HepG2 (cell line): Measurements from ENCODE around the gene SLC25A46. TPM values are rescaled to one million over a fixed set of nuclear protein-coding genes. Genes with fewer than 3 reads are reported as not detected.
A peak's percentile ranks its signal among the peaks of the same experiment; 100 is the strongest.

Source experiments
- ATAD3A ChIP-seq: sonication (generic); formaldehyde crosslinking; IDR thresholded peaks from 2 replicates; pipeline ENCODE4 v1.4.0; 2020; ENCODE audit warnings: missing genetic modification reagents
- CCDC6 ChIP-seq: sonication (generic); formaldehyde crosslinking; IDR thresholded peaks from 2 replicates; pipeline ENCODE4 v1.8.1; 2022; ENCODE audit warnings: mild to moderate bottlenecking, missing genetic modification reagents, moderate library complexity
- HDAC1 ChIP-seq: sonication (generic); formaldehyde crosslinking; IDR thresholded peaks from 2 replicates; pipeline ENCODE4 v1.5.1; 2020; ENCODE audit warnings: mild to moderate bottlenecking, missing genetic modification reagents
- HNRNPH1 ChIP-seq: fragments of 200-400 bp; formaldehyde crosslinking; optimal IDR thresholded peaks from 2 replicates; pipeline ENCODE3; 2017; ENCODE audit warnings: mild to moderate bottlenecking, low read depth, low read length
- MAFG ChIP-seq: sonication (generic); formaldehyde crosslinking; IDR thresholded peaks from 2 replicates; pipeline ENCODE4 v1.5.1; 2020; ENCODE audit warnings: mild to moderate bottlenecking, missing genetic modification reagents
- RARG ChIP-seq: sonication (generic); formaldehyde crosslinking; IDR thresholded peaks from 2 replicates; pipeline ENCODE4 v1.4.0; 2020; ENCODE audit warnings: low read depth, mild to moderate bottlenecking, missing genetic modification reagents
- RORA ChIP-seq: sonication (generic); formaldehyde crosslinking; IDR thresholded peaks from 2 replicates; pipeline ENCODE4 v1.5.0; 2020; ENCODE audit warnings: mild to moderate bottlenecking, missing genetic modification reagents, moderate library complexity
- SIN3B ChIP-seq: fragments of 150-350 bp; IDR thresholded peaks from 2 replicates; pipeline ENCODE4 v1.6.1; 2014; ENCODE audit warnings: low read length
- SKI ChIP-seq: fragments of 450-650 bp; IDR thresholded peaks from one replicate; pipeline ENCODE4 v1.6.1; 2018; ENCODE audit warnings: mild to moderate bottlenecking; ENCODE audit not compliant: partially characterized antibody
- SP4 ChIP-seq: sonication (generic); formaldehyde crosslinking; IDR thresholded peaks from 2 replicates; pipeline ENCODE4 v1.8.1; 2023; ENCODE audit warnings: mild to moderate bottlenecking, missing genetic modification reagents
- YEATS4 ChIP-seq: sonication (generic); formaldehyde crosslinking; IDR thresholded peaks from 2 replicates; pipeline ENCODE4 v1.4.0; 2020; ENCODE audit warnings: missing genetic modification reagents, borderline replicate concordance
- ZKSCAN5 ChIP-seq: sonication (generic); formaldehyde crosslinking; IDR thresholded peaks from 2 replicates; pipeline ENCODE4 v1.5.1; 2020; ENCODE audit warnings: mild to moderate bottlenecking, missing genetic modification reagents
- ZNF3 ChIP-seq: IDR thresholded peaks from 2 replicates; pipeline ENCODE4 v1.7.0; 2017; ENCODE audit warnings: inconsistent platforms
- ZNF343 ChIP-seq: sonication (generic); formaldehyde crosslinking; IDR thresholded peaks from 2 replicates; pipeline ENCODE4 v1.4.0; 2020; ENCODE audit warnings: mild to moderate bottlenecking, missing genetic modification reagents
- ZNF432 ChIP-seq: sonication (generic); formaldehyde crosslinking; IDR thresholded peaks from 2 replicates; pipeline ENCODE4 v1.5.0; 2020; ENCODE audit warnings: missing genetic modification reagents, mild to moderate bottlenecking, borderline replicate concordance
- ZNF614 ChIP-seq: IDR thresholded peaks from 2 replicates; pipeline ENCODE4 v1.6.1; 2018; ENCODE audit warnings: missing biosample characterization, missing genetic modification reagents, inconsistent platforms, borderline replicate concordance
- ZNF644 ChIP-seq: IDR thresholded peaks from 2 replicates; pipeline ENCODE4 v1.6.1; 2016; ENCODE audit warnings: low read depth
- ZNF678 ChIP-seq: sonication (generic); formaldehyde crosslinking; IDR thresholded peaks from 2 replicates; pipeline ENCODE4 v1.4.0; 2020; ENCODE audit warnings: mild to moderate bottlenecking, missing genetic modification reagents
- polyA plus RNA-seq, 8 experiments: library from polyadenylated mRNA; depleted of rRNA in 3 of 8; stranded (reverse) in 7 of 8; unstranded in 1 of 8; fragments of >200 nt; fragmentation: Illumina TruSeq in 4 of 8; extraction: Trizol in 4 of 8; gene quantifications; 2 replicates each; pipeline versions ENCODE4 v1.2.1 to v1.2.3, GENCODE V29; 2011 to 2016; ENCODE audit warnings: low read depth in 4 of 8, missing spikeins in 1 of 8, mixed read lengths in 1 of 8; ENCODE audit not compliant: insufficient read depth in 1 of 8
- total RNA-seq, 5 experiments: library from RNA; depleted of rRNA; stranded (reverse); fragments of >200 nt; fragmentation: Illumina TruSeq; extraction: Trizol; gene quantifications; 2 replicates each; pipeline ENCODE4 v1.2.3, GENCODE V29; 2016; ENCODE audit warnings: low read depth in 1 of 5
- TF ChIP-seq, protein P1 (sequence below): sonication (generic); formaldehyde crosslinking; IDR thresholded peaks from 2 replicates; pipeline ENCODE4 v1.5.0; 2020; ENCODE audit warnings: missing genetic modification reagents
- TF ChIP-seq, protein P2 (sequence below): sonication (generic); formaldehyde crosslinking; IDR thresholded peaks from 2 replicates; pipeline ENCODE4 v1.5.0; 2020; ENCODE audit warnings: mild to moderate bottlenecking, missing genetic modification reagents
- TF ChIP-seq, protein P3 (sequence below): sonication (generic); formaldehyde crosslinking; IDR thresholded peaks from 2 replicates; pipeline ENCODE4 v1.9.0; 2021; ENCODE audit warnings: missing genetic modification reagents, mild to moderate bottlenecking, borderline replicate concordance
- TF ChIP-seq, protein P4 (sequence below): IDR thresholded peaks from 2 replicates; pipeline ENCODE4 v1.6.1; 2016; ENCODE audit warnings: missing compliant biosample characterization, missing genetic modification reagents, borderline replicate concordance
- TF ChIP-seq, protein P5 (sequence below): sonication (generic); formaldehyde crosslinking; IDR thresholded peaks from 2 replicates; pipeline ENCODE4 v1.8.1; 2023; ENCODE audit warnings: mild to moderate bottlenecking, inconsistent platforms, moderate library complexity, missing genetic modification reagents, borderline replicate concordance
- TF ChIP-seq, protein P6 (sequence below): sonication (generic); formaldehyde crosslinking; IDR thresholded peaks from 2 replicates; pipeline ENCODE4 v1.4.0; 2020; ENCODE audit warnings: mild to moderate bottlenecking, low read depth, missing genetic modification reagents

Gene SLC25A46
- total and polyA plus RNA-seq, 2 of the 13 experiments (the other 11 are each of a cell fraction or from before 2014, with no cell fraction given) = 14.2 to 34.6 TPM

DNA sequence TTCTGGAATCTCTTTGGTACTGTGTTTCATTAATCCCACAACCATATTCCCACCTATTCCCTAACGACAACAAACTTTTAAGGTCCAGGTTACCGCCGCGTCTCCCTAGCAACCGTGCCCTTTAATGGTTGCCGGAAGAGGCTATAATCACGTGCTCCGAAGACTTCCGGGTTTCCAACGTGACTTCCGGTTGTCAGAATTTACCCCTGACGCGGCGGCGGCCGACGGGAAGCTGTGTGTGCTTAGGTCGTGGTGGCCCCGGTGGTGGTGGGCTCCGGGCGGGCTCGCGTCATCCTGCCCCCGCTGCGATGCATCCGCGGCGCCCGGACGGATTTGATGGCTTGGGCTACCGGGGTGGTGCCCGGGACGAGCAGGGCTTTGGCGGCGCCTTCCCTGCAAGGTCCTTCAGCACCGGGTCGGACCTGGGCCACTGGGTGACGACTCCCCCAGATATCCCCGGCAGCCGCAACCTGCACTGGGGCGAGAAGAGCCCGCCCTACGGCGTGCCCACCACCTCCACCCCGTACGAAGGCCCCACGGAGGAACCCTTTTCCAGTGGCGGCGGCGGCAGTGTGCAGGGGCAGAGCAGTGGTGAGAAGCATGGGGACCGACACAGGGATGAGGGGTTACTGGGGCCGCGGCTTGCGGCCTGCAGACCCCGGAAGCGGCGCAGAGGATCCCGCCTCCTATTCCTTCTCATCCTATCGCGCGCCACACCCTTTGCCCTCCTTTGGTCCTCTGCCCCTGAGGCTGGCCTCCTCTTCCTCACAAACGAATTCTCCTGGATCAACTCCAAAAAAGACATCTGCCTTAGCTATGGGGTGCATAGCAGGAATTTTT, at the start of gene SLC25A46 (continued):
- TF ChIP-seq, protein P1, sequence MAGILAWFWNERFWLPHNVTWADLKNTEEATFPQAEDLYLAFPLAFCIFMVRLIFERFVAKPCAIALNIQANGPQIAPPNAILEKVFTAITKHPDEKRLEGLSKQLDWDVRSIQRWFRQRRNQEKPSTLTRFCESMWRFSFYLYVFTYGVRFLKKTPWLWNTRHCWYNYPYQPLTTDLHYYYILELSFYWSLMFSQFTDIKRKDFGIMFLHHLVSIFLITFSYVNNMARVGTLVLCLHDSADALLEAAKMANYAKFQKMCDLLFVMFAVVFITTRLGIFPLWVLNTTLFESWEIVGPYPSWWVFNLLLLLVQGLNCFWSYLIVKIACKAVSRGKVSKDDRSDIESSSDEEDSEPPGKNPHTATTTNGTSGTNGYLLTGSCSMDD (CRISPR knock-in tag) = no peak
- TF ChIP-seq RORA (CRISPR knock-in tag) (no peak), ATAD3A (CRISPR knock-in tag) (no peak), SKI (no peak), SIN3B (no peak), SP4 (CRISPR knock-in tag) (peak; percentile 74; the same call in 1 of the 2 replicates), CCDC6 (peak; percentile 82; the same call in 1 of the 2 replicates), ZKSCAN5 (CRISPR knock-in tag) (no peak), ZNF644 (no peak), ZNF614 (CRISPR knock-in tag) (no peak), ZNF3 (no peak), ZNF678 (CRISPR knock-in tag) (no peak), ZNF432 (CRISPR knock-in tag) (no peak), MAFG (no peak), ZNF343 (CRISPR knock-in tag) (peak; percentile 88), RARG (CRISPR knock-in tag) (no peak), YEATS4 (CRISPR knock-in tag) (peak; percentile 77), HNRNPH1 (no peak), HDAC1 (peak; percentile 91)
- TF ChIP-seq, protein P2, sequence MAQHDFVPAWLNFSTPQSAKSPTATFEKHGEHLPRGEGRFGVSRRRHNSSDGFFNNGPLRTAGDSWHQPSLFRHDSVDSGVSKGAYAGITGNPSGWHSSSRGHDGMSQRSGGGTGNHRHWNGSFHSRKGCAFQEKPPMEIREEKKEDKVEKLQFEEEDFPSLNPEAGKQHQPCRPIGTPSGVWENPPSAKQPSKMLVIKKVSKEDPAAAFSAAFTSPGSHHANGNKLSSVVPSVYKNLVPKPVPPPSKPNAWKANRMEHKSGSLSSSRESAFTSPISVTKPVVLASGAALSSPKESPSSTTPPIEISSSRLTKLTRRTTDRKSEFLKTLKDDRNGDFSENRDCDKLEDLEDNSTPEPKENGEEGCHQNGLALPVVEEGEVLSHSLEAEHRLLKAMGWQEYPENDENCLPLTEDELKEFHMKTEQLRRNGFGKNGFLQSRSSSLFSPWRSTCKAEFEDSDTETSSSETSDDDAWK (CRISPR knock-in tag) = no peak
- TF ChIP-seq, protein P3, sequence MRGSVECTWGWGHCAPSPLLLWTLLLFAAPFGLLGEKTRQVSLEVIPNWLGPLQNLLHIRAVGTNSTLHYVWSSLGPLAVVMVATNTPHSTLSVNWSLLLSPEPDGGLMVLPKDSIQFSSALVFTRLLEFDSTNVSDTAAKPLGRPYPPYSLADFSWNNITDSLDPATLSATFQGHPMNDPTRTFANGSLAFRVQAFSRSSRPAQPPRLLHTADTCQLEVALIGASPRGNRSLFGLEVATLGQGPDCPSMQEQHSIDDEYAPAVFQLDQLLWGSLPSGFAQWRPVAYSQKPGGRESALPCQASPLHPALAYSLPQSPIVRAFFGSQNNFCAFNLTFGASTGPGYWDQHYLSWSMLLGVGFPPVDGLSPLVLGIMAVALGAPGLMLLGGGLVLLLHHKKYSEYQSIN (CRISPR knock-in tag) = no peak
- TF ChIP-seq, protein P4, sequence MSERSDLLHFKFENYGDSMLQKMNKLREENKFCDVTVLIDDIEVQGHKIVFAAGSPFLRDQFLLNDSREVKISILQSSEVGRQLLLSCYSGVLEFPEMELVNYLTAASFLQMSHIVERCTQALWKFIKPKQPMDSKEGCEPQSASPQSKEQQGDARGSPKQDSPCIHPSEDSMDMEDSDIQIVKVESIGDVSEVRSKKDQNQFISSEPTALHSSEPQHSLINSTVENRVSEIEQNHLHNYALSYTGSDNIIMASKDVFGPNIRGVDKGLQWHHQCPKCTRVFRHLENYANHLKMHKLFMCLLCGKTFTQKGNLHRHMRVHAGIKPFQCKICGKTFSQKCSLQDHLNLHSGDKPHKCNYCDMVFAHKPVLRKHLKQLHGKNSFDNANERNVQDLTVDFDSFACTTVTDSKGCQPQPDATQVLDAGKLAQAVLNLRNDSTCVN (CRISPR knock-in tag) = no peak; the same call in 1 of the 2 replicates
- TF ChIP-seq, protein P5, sequence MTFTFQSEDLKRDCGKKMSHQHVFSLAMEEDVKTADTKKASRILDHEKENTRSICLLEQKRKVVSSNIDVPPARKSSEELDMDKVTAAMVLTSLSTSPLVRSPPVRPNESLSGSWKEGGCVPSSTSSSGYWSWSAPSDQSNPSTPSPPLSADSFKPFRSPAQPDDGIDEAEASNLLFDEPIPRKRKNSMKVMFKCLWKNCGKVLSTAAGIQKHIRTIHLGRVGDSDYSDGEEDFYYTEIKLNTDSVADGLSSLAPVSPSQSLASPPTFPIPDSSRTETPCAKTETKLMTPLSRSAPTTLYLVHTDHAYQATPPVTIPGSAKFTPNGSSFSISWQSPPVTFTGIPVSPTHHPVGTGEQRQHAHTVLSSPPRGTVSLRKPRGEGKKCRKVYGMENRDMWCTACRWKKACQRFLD (CRISPR knock-in tag) = peak; percentile 60; the same call in 1 of the 2 replicates
- TF ChIP-seq, protein P6, sequence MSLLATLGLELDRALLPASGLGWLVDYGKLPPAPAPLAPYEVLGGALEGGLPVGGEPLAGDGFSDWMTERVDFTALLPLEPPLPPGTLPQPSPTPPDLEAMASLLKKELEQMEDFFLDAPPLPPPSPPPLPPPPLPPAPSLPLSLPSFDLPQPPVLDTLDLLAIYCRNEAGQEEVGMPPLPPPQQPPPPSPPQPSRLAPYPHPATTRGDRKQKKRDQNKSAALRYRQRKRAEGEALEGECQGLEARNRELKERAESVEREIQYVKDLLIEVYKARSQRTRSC (CRISPR knock-in tag) = no peak
